ENCODE measurements around the gene GSX1.
A peak's percentile ranks its signal among the peaks of the same experiment; 100 is the strongest.

The GSX1 gene

DNA sequence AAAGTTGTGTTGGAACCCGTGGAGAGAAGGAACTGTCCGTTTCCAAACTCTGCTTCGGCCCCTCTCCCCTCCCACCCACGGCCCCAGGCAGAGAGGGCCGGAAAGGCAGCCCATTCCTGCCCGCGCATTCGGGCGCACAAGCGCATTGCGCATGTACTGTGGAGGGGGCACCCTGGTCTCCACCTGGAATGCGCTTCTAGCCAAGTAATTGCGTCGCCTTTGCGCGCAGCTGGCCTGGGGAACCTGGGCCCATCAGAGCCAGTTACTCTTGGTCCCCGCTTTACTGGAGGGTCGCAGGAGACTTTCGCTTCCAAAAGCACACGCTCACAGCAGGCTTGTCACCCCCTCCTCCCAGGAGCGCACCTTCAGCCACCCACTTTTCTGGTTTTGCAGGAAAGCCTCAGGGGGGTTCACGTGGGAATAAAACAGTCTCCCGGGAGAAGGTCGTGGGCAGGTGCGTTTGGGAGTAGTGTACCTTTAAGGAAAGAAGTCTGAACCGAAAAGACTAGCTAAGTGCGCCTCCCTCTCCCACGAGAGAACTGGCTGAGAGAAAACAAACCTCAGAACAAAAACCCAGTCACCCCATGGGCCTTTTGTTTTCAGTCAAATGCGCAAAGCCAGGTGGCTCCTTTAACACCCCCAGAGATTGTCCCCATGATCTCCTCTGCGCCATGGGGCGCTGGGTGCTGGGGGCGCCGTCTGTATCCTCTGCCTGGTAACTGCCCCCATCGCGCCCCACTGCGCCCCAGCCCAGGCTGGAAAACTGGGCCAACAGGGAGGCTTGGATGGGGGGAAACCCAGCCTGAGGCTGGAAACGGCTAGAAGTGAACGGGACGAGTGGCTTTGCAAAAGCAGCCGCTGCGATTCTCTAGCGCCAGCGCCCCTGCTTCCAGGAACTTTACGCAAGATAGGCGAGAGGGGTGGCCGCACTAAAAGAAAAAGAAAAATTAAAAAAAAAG, 28.5 kb downstream of the GSX1 start:
- H3K27me3 ChIP-seq (ENCODE audit: control insufficient read depth, insufficient read depth, low read length), result peaks cover 98% of the 10 kb centered on the region
- H3K4me3 ChIP-seq (ENCODE audit: low read depth, low read length), result peak overlapping the region; percentile 45
- no peaks in the 10 kb centered on the region for H3K36me3 ChIP-seq (ENCODE audit: control insufficient read depth, insufficient read depth, low read length)
- H3K4me1 ChIP-seq (ENCODE audit: control insufficient read depth, insufficient read depth, low read length), result peaks cover 50% of the 10 kb centered on the region
- H3K27ac ChIP-seq (ENCODE audit: low read depth, low read length), result peak overlapping the region; percentile 73
- no peaks in the 10 kb centered on the region for H3K9me3 ChIP-seq (ENCODE audit: control insufficient read depth, insufficient read depth, low read length)
- no peak overlapping the region for H3K9ac ChIP-seq (ENCODE audit: low read depth, low read length)

DNA sequence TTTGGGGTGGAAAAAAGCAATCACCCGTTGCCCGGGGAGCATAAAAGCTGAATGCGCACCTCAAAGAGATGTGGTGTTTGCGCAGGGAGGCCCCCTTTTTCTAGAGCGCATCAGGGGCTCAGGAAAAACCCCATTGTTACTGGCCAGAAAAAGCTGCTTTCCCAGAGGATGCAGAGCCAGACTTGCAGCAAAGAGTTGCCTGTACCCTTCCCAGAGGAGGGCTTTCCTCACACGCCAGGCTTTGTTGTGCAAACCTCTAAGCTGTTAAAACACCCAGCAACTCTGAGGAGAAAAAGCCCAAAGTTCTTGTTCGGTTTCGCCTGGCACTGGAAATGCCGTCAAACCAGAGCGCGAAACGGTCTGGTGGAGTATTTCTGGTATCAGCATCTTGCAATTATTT, 29.3 kb downstream of the GSX1 start:
- H3K9me3 ChIP-seq (ENCODE audit: control insufficient read depth, insufficient read depth, low read length), result no peaks in the 10 kb centered on the region
- peaks cover 50% of the 10 kb centered on the region for H3K4me1 ChIP-seq (ENCODE audit: control insufficient read depth, insufficient read depth, low read length)
- 0 out of 2 replicates have a peak overlapping the region, but pooled peaks have one; percentile 6 for H3K4me3 ChIP-seq (ENCODE audit: low read depth, low read length)
- peaks cover 97% of the 10 kb centered on the region for H3K27me3 ChIP-seq (ENCODE audit: control insufficient read depth, insufficient read depth, low read length)
- H3K9ac ChIP-seq (ENCODE audit: low read depth, low read length), result no peak overlapping the region
- no peaks in the 10 kb centered on the region for H3K36me3 ChIP-seq (ENCODE audit: control insufficient read depth, insufficient read depth, low read length)
- peak overlapping the region; percentile 73 for H3K27ac ChIP-seq (ENCODE audit: low read depth, low read length)

GRCh38 chr13:27822258-27822872, 30.1 kb downstream of the GSX1 start:
- Histone ChIP-seq H3K9ac (ENCODE audit: low read depth, low read length) (no peak overlapping the region), H3K27ac (ENCODE audit: low read depth, low read length) (no peak overlapping the region), H3K9me3 (ENCODE audit: control insufficient read depth, insufficient read depth, low read length) (no peaks in the 10 kb centered on the region), H3K27me3 (ENCODE audit: control insufficient read depth, insufficient read depth, low read length) (peaks cover 96% of the 10 kb centered on the region), H3K4me3 (ENCODE audit: low read depth, low read length) (0 out of 2 replicates have a peak overlapping the region, but pooled peaks have one; percentile 6), H3K4me1 (ENCODE audit: control insufficient read depth, insufficient read depth, low read length) (peaks cover 50% of the 10 kb centered on the region), H3K36me3 (ENCODE audit: control insufficient read depth, insufficient read depth, low read length) (no peaks in the 10 kb centered on the region)

- H3K36me3 ChIP-seq (ENCODE audit: control insufficient read depth, insufficient read depth, low read length), result no peaks in the 10 kb centered on the region
- H3K9ac ChIP-seq (ENCODE audit: low read depth, low read length), result no peak overlapping the region
- no peak overlapping the region for H3K27ac ChIP-seq (ENCODE audit: low read depth, low read length)
- no peaks in the 10 kb centered on the region for H3K9me3 ChIP-seq (ENCODE audit: control insufficient read depth, insufficient read depth, low read length)
- peaks cover 97% of the 10 kb centered on the region for H3K27me3 ChIP-seq (ENCODE audit: control insufficient read depth, insufficient read depth, low read length)
- peak overlapping the region; percentile 18; the same call in 1 of the 2 replicates for H3K4me3 ChIP-seq (ENCODE audit: low read depth, low read length)
- H3K4me1 ChIP-seq (ENCODE audit: control insufficient read depth, insufficient read depth, low read length), result peaks cover 50% of the 10 kb centered on the region
Observed at GRCh38 chr13:27822873-27823311, 30.6 kb downstream of the GSX1 start.

GRCh38 chr13:27824121-27824520, 31.8 kb downstream of the GSX1 start:
- Histone ChIP-seq H3K27ac (ENCODE audit: low read depth, low read length) (no peak overlapping the region), H3K4me1 (ENCODE audit: control insufficient read depth, insufficient read depth, low read length) (peaks cover 50% of the 10 kb centered on the region), H3K36me3 (ENCODE audit: control insufficient read depth, insufficient read depth, low read length) (no peaks in the 10 kb centered on the region), H3K27me3 (ENCODE audit: control insufficient read depth, insufficient read depth, low read length) (peaks cover 99% of the 10 kb centered on the region), H3K9me3 (ENCODE audit: control insufficient read depth, insufficient read depth, low read length) (no peaks in the 10 kb centered on the region), H3K9ac (ENCODE audit: low read depth, low read length) (no peak overlapping the region), H3K4me3 (ENCODE audit: low read depth, low read length) (no peak overlapping the region)

DNA sequence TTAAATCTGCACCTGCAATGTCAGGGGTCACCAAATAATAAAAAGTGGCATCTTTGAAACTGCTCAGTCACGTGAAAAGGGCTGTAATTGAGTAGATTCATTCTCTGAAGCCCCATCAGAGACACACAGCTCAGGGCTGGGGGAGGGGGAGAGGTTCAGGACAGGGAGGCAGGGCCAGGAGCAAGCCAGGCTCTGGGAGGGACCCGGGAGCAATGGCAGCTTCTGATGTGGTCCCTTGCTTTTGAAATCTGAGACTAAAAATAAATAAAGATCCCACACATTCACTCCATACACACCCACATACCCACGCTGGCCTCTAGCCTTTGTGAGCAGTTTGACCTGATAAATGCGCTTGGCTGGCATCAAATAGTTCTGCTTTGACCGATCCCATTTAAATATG, 32.8 kb downstream of the GSX1 start:
- peaks cover 43% of the 10 kb centered on the region for H3K4me1 ChIP-seq (ENCODE audit: control insufficient read depth, insufficient read depth, low read length)
- H3K27me3 ChIP-seq (ENCODE audit: control insufficient read depth, insufficient read depth, low read length), result peaks cover 98% of the 10 kb centered on the region

DNA sequence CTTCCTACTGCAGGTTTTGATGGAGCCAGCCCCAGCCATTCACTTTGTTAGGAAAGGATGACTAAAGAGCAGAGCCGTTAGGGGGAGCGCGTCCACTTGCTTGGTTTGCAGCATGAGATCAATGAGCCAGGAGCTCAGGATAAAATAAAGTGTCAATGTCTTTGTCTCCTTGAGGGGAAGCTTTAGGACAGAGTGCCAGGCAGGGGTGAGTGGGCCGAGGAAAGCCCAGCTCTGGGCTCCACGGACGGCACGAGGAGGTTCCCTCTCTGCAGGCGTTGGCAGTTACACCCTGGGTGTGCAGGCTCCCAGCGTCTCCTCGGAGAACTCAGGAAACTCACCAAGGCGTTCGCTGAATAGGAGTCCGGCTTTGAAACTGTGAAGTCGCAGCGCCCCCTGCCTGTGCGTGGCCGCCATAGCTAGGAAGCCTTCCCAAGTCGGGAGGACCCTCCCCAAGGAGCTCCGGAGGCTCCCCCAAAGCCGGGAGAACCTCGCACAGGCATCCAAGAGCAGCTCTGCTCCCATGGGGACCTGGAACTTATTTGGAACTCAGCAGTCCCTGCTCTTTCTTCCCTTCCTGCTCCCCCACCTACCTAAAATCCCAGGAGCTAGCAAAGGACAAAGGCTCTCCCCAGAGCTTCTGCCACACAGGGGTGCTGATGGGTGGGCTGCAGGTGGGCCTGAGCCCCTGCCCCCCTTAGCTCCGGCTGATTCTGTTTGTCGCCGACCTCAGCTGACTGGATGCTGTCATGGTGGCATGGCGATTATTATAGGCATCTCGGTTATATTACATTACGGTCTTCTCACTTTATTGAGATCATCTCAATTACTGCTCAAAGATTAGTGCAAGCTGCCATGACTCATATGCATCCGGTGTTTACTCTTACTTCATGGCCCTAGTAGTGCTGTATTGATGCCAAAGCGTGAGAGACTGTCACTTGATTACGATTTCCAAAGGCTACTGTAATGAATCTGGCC, 34.4 kb downstream of the GSX1 start:
- peak overlapping the region; percentile 55 for H3K4me3 ChIP-seq (ENCODE audit: low read depth, low read length)
- no peak overlapping the region for H3K9ac ChIP-seq (ENCODE audit: low read depth, low read length)
- no peak overlapping the region for H3K27ac ChIP-seq (ENCODE audit: low read depth, low read length)
- H3K4me1 ChIP-seq (ENCODE audit: control insufficient read depth, insufficient read depth, low read length), result peaks cover 30% of the 10 kb centered on the region
- H3K27me3 ChIP-seq (ENCODE audit: control insufficient read depth, insufficient read depth, low read length), result peaks cover 97% of the 10 kb centered on the region
- no peaks in the 10 kb centered on the region for H3K36me3 ChIP-seq (ENCODE audit: control insufficient read depth, insufficient read depth, low read length)
- H3K9me3 ChIP-seq (ENCODE audit: control insufficient read depth, insufficient read depth, low read length), result no peaks in the 10 kb centered on the region

More for the DNA sequence above, 32.8 kb downstream of the GSX1 start:
- Histone ChIP-seq H3K27ac (ENCODE audit: low read depth, low read length) (no peak overlapping the region), H3K36me3 (ENCODE audit: control insufficient read depth, insufficient read depth, low read length) (no peaks in the 10 kb centered on the region), H3K4me3 (ENCODE audit: low read depth, low read length) (no peak overlapping the region), H3K9me3 (ENCODE audit: control insufficient read depth, insufficient read depth, low read length) (no peaks in the 10 kb centered on the region), H3K9ac (ENCODE audit: low read depth, low read length) (no peak overlapping the region)

DNA sequence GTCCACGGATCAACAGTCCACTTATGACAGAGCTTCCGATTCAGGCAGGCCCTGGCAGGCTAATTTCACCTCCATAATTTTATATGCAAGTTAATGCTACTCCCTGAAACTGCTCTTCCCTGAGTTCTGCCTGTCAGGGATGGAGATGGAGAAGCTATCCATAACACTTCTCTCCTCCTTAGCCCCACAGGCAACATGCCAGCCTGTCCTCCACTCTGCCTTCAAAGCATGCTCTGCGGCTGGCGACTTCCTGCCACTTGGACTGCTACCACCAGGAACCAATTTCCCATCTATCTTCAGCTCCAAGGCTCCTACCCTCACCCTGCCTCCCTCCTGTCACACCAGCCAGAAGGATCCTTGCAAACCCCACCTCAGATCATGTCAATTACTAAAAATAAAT, 35.4 kb downstream of the GSX1 start:
- Histone ChIP-seq H3K9me3 (ENCODE audit: control insufficient read depth, insufficient read depth, low read length) (no peaks in the 10 kb centered on the region), H3K27ac (ENCODE audit: low read depth, low read length) (no peak overlapping the region), H3K4me1 (ENCODE audit: control insufficient read depth, insufficient read depth, low read length) (peaks cover 20% of the 10 kb centered on the region), H3K9ac (ENCODE audit: low read depth, low read length) (no peak overlapping the region), H3K36me3 (ENCODE audit: control insufficient read depth, insufficient read depth, low read length) (no peaks in the 10 kb centered on the region), H3K4me3 (ENCODE audit: low read depth, low read length) (no peak overlapping the region), H3K27me3 (ENCODE audit: control insufficient read depth, insufficient read depth, low read length) (peaks cover 97% of the 10 kb centered on the region)

DNA sequence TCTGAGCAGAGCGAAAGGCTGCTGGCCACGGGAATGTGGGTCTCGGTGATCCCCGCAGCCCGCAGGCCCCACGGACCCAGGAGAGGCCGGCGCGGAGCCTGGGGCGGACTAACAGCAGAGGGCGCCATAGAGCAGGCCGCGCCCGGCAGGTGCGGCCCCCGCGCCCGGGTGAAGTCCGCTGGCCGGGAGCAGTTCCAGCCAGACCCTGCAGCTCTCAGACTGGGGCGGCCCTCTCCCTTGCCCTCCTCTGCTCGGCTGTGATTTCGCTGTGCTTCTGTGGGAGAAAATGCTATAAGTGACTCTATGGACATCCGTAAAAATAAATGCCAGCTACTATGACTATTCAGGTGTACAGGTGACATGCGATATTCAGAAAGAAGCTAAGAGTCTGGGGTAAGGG, 37.7 kb downstream of the GSX1 start:
- Histone ChIP-seq H3K27me3 (ENCODE audit: control insufficient read depth, insufficient read depth, low read length) (peaks cover 92% of the 10 kb centered on the region), H3K4me1 (ENCODE audit: control insufficient read depth, insufficient read depth, low read length) (peaks cover 3% of the 10 kb centered on the region; the same call in 1 of the 2 replicates), H3K9me3 (ENCODE audit: control insufficient read depth, insufficient read depth, low read length) (no peaks in the 10 kb centered on the region), H3K27ac (ENCODE audit: low read depth, low read length) (no peak overlapping the region), H3K4me3 (ENCODE audit: low read depth, low read length) (peak overlapping the region; percentile 26; the same call in 1 of the 2 replicates), H3K9ac (ENCODE audit: low read depth, low read length) (no peak overlapping the region), H3K36me3 (ENCODE audit: control insufficient read depth, insufficient read depth, low read length) (no peaks in the 10 kb centered on the region)

DNA sequence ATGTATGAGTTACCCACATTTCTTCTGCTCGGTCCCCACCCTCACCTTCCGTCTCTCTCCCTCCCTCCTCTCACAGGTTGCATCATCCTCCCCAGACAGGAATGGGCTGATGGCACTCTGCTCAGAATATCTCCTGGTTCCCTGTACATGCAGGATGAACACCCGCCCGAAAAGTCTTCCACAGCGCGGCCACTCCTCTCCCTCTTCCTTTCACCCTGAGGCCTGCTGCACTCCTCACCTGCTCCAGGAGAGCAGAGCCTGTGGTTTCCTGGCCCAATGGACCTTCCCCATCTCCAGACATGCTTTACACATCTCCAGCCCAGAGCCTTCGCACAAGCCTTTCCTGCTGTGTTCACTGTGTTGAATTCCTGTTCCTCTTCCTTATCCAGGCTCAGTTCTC, 40.9 kb downstream of the GSX1 start:
- H3K4me3 ChIP-seq (ENCODE audit: low read depth, low read length), result no peak overlapping the region
- H3K27me3 ChIP-seq (ENCODE audit: control insufficient read depth, insufficient read depth, low read length), result peaks cover 62% of the 10 kb centered on the region
- no peaks in the 10 kb centered on the region for H3K4me1 ChIP-seq (ENCODE audit: control insufficient read depth, insufficient read depth, low read length)
- H3K9me3 ChIP-seq (ENCODE audit: control insufficient read depth, insufficient read depth, low read length), result no peaks in the 10 kb centered on the region
- H3K9ac ChIP-seq (ENCODE audit: low read depth, low read length), result no peak overlapping the region
- H3K36me3 ChIP-seq (ENCODE audit: control insufficient read depth, insufficient read depth, low read length), result no peaks in the 10 kb centered on the region
- no peak overlapping the region for H3K27ac ChIP-seq (ENCODE audit: low read depth, low read length)
